Suprapubic skin (tissue), 4 donors: ENCODE measurements around the gene PRSS56. TPM values are rescaled to one million over a fixed set of nuclear protein-coding genes. Genes with fewer than 3 reads are reported as not detected.

Experiments used
- DNase-seq, 2 donors: peaks; one replicate each; pipeline ENCODE4 v3.0.0-alpha.2; 2019; ENCODE audit warnings: low spot score in 2 of 2
- H3K27ac ChIP-seq: fragments of 200-600 bp; sonication (generic); one replicate; pipeline ENCODE4 v1.5.1; 2019
- H3K27me3 ChIP-seq: fragments of 200-600 bp; sonication (generic); one replicate; pipeline ENCODE4 v1.5.1; 2019
- H3K36me3 ChIP-seq: fragments of 200-600 bp; sonication (generic); one replicate; pipeline ENCODE4 v1.5.1; 2019
- H3K4me1 ChIP-seq: fragments of 200-600 bp; sonication (generic); one replicate; pipeline ENCODE4 v1.5.1; 2019
- H3K4me3 ChIP-seq: fragments of 200-600 bp; sonication (generic); one replicate; pipeline ENCODE4 v1.5.1; 2019; ENCODE audit warnings: mild to moderate bottlenecking
- H3K9me3 ChIP-seq: fragments of 200-600 bp; sonication (generic); one replicate; pipeline ENCODE4 v1.5.1; 2019
- CTCF ChIP-seq, 2 donors: fragments of 200-600 bp in 1 of 2; fragments of 450-650 bp in 1 of 2; sonication (generic) in 1 of 2; IDR thresholded peaks; one replicate each; pipeline ENCODE4 v1.5.1; 2016 to 2019; ENCODE audit warnings: antibody characterized with exemption in 2 of 2, mild to moderate bottlenecking in 1 of 2, moderate library complexity in 1 of 2
- EP300 ChIP-seq: sonication (generic); formaldehyde crosslinking; IDR thresholded peaks from one replicate; pipeline ENCODE4 v1.6.1; 2017; ENCODE audit warnings: antibody characterized with exemption
- POLR2A ChIP-seq, 2 donors: fragments of 450-650 bp; IDR thresholded peaks; one replicate each; pipeline ENCODE4 v1.6.1; 2017; ENCODE audit warnings: antibody characterized with exemption in 2 of 2, mild to moderate bottlenecking in 2 of 2, moderate library complexity in 2 of 2
- POLR2AphosphoS5 ChIP-seq, 3 donors: sonication (generic); formaldehyde crosslinking; IDR thresholded peaks; one replicate each; pipeline ENCODE4 v1.6.1; 2017; ENCODE audit warnings: antibody characterized with exemption in 3 of 3
- WGBS: methylation state at CpG from one replicate; pipeline ENCODE4 v1.1.5; 2018; 5-methylcytosine and 5-hydroxymethylcytosine counted together
- total RNA-seq, 4 donors: library from RNA; depleted of rRNA; stranded (reverse); fragments of >200 nt; gene quantifications; one replicate each; pipeline ENCODE4 v1.1.0, GENCODE V29; 2016

PRSS56 gene
- total RNA-seq, 4 donors from 2014 or later, result not detected

GRCh38 chr2:232537499-232537898 lies 17.3 kb downstream of the PRSS56 start:
- whole genome bisulfite sequencing, result 88% methylated on average over 4 of the region's 4 CpGs

GRCh38 chr2:232538671-232539070 lies 18.5 kb downstream of the PRSS56 start:
- WGBS, result 34% methylated on average over 4 of the region's 4 CpGs
- no peak overlapping the region for H3K27ac ChIP-seq
- peaks cover 43% of the 10 kb centered on the region for H3K27me3 ChIP-seq
- no peaks in the 10 kb centered on the region for H3K9me3 ChIP-seq
- no peak for TF ChIP-seq POLR2AphosphoS5 (IDR thresholded peaks at IDR 0.05)
- TF ChIP-seq POLR2A (IDR thresholded peaks at IDR 0.05), result no peak
- no peak for TF ChIP-seq EP300
- no peak for TF ChIP-seq CTCF (IDR thresholded peaks at IDR 0.05)
- no peak overlapping the region for H3K4me3 ChIP-seq
- DNase-seq, result peak in 1 of 2 donors; percentile 56
- no peaks in the 10 kb centered on the region for H3K36me3 ChIP-seq
- peaks cover 8% of the 10 kb centered on the region for H3K4me1 ChIP-seq

More at GRCh38 chr2:232537499-232537898, 17.3 kb downstream of the PRSS56 start:
- Histone ChIP-seq H3K27me3 (peaks cover 43% of the 10 kb centered on the region), H3K36me3 (no peaks in the 10 kb centered on the region), H3K4me3 (no peak overlapping the region), H3K27ac (no peak overlapping the region), H3K9me3 (no peaks in the 10 kb centered on the region), H3K4me1 (peaks cover 8% of the 10 kb centered on the region)
- DNase-seq, result peak in 1 of 2 donors; percentile 60
- TF ChIP-seq POLR2AphosphoS5 (IDR thresholded peaks at IDR 0.05) (no peak), EP300 (no peak), POLR2A (IDR thresholded peaks at IDR 0.05) (no peak), CTCF (IDR thresholded peaks at IDR 0.05) (no peak)

GRCh38 chr2:232539298-232540231 lies 19.4 kb downstream of the PRSS56 start, which contains the start of gene CHRNG:
Gene CHRNG (plus strand): TSS chr2:232539692. CDS start chr2:232539748, 56 bp downstream.
- Histone ChIP-seq H3K4me1 (peaks cover 8% of the 10 kb centered on the region), H3K36me3 (no peaks in the 10 kb centered on the region), H3K9me3 (no peaks in the 10 kb centered on the region), H3K27me3 (peaks cover 43% of the 10 kb centered on the region), H3K27ac (no peak within 1 kb of the TSS), H3K4me3 (no peak within 1 kb of the TSS)
- TF ChIP-seq POLR2AphosphoS5 (IDR thresholded peaks at IDR 0.05) (no peak), EP300 (no peak), CTCF (IDR thresholded peaks at IDR 0.05) (no peak), POLR2A (IDR thresholded peaks at IDR 0.05) (no peak)
- 49% methylated on average over 17 of the region's 23 CpGs for WGBS
- peak in 1 of 2 donors; percentile 76 for DNase-seq

GRCh38 chr2:232540441-232541041 lies 20.4 kb downstream of the PRSS56 start:
- H3K36me3 ChIP-seq, result no peaks in the 10 kb centered on the region
- H3K9me3 ChIP-seq, result no peaks in the 10 kb centered on the region
- peaks cover 8% of the 10 kb centered on the region for H3K4me1 ChIP-seq
- H3K4me3 ChIP-seq, result no peak overlapping the region
- 69% methylated on average over 12 of the region's 17 CpGs for WGBS
- no peak overlapping the region for H3K27ac ChIP-seq
- peak in 1 of 2 donors; percentile 50 for DNase-seq
- peaks cover 38% of the 10 kb centered on the region for H3K27me3 ChIP-seq
- TF ChIP-seq CTCF (IDR thresholded peaks at IDR 0.05) (no peak), EP300 (no peak), POLR2AphosphoS5 (IDR thresholded peaks at IDR 0.05) (no peak), POLR2A (IDR thresholded peaks at IDR 0.05) (no peak)
